Esophagus squamous epithelium (tissue), 4 donors: ENCODE data around the gene DNAH10.

Experiments used
- POLR2A ChIP-seq, 4 donors: fragments of 450-650 bp; IDR thresholded peaks; one replicate each; pipeline ENCODE4 v1.6.1; 2017; ENCODE audit warnings: antibody characterized with exemption in 4 of 4, mild to moderate bottlenecking in 4 of 4, moderate library complexity in 3 of 4
- TF ChIP-seq, protein P1 (sequence below), 6 experiments: fragments of 450-650 bp in 4 of 6; fragments of 200-600 bp in 2 of 6; sonication (generic) in 2 of 6; IDR thresholded peaks; one replicate each; pipeline ENCODE4 v1.5.1; 2016 to 2019; ENCODE audit warnings: antibody characterized with exemption in 6 of 6, mild to moderate bottlenecking in 4 of 6, moderate library complexity in 4 of 6

DNA sequence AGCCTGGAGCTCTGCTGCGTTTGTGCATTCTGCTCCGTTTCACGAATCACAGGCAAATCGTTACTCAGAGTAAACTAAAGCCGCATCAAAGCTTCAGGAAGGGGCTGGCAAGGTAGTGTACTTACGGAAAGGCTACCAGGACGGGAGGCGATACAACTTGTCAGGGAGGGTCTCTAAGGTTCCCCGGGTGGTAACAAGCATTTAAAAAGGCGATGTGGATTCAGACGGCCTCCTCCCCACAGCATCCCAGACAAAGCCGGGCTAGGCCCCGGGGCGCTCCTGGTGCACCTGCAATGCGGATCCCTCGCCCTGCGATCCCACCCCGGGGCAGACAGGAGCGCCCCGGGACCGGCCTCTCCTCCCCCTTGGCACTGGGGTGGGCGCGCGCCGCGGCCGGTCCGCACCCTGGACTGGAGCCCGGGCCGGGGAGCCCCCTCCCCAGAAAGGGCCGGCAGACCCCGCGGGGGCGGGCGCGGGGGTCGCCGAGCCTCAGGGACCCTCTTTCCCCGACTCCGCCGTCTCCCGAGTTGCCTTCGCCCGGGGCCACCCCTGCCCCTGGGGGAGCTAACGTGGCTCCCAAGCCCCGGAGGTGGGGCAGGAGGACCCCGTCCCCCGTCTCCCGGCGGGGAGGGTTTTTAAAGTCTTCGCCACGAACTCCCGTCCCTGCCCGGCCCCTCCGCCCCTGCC is 209.8 kb downstream of the DNAH10 start:
- TF ChIP-seq, protein P1, sequence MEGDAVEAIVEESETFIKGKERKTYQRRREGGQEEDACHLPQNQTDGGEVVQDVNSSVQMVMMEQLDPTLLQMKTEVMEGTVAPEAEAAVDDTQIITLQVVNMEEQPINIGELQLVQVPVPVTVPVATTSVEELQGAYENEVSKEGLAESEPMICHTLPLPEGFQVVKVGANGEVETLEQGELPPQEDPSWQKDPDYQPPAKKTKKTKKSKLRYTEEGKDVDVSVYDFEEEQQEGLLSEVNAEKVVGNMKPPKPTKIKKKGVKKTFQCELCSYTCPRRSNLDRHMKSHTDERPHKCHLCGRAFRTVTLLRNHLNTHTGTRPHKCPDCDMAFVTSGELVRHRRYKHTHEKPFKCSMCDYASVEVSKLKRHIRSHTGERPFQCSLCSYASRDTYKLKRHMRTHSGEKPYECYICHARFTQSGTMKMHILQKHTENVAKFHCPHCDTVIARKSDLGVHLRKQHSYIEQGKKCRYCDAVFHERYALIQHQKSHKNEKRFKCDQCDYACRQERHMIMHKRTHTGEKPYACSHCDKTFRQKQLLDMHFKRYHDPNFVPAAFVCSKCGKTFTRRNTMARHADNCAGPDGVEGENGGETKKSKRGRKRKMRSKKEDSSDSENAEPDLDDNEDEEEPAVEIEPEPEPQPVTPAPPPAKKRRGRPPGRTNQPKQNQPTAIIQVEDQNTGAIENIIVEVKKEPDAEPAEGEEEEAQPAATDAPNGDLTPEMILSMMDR (IDR thresholded peaks at IDR 0.05): no peak
- no peak for TF ChIP-seq POLR2A (IDR thresholded peaks at IDR 0.05)
